Measurements from ENCODE around the gene DENND5A. TPM values are rescaled to one million over a fixed set of nuclear protein-coding genes. Genes with fewer than 3 reads are reported as not detected.
A peak's percentile ranks its signal among the peaks of the same experiment; 100 is the strongest.

The DENND5A gene
- total RNA-seq, 4 donors from 2014 or later: 18.9 to 117 (median 22.7) TPM

DNA sequence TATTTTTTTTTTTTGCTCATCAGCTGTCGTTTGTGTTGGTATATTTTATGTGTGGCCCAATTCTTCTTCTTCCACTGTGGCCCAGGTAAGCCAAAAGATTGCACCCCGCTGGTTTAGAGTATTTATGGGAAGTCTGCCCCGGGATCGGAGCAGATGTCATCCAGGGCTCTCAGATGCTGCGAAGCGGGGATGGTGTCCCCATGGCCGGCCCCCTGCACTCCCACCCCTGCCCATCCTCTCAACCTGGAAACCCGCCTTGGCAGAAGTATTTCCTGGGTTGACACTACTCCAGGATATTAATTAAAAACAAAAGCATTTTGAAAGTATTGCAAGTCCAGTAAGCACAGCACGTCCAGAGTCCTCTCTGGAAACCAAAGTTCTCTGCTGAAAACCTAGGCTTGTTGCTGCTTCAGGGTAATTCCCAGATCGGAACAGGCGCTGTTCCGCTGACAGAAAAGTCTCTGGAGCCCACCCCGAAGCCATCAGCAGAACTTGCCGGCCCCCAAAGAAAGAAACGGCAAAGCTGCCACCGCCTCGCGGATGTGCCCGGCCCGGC is 174.6 kb downstream of the DENND5A start:
- DNase-seq: no peak
- H3K4me3 ChIP-seq: peak overlapping the region; percentile 14 to 64 (median 55)

GRCh38 chr11:9089636-9090035 is 175.5 kb downstream of the DENND5A start:
- Histone ChIP-seq H3K27ac (peak overlapping the region; percentile 65 to 70 (median 68)), H3K4me1 (peaks cover 0 to 24% (median 13%) of the 10 kb centered on the region in 4 donors), H3K27me3 (peaks cover 9% of the 10 kb centered on the region), H3K4me3 (no peak overlapping the region), H3K9me3 (no peaks in the 10 kb centered on the region), H3K36me3 (no peaks in the 10 kb centered on the region)
- peak; percentile 9 for TF ChIP-seq POLR2A (IDR thresholded peaks at IDR 0.05)
- TF ChIP-seq, protein P1, sequence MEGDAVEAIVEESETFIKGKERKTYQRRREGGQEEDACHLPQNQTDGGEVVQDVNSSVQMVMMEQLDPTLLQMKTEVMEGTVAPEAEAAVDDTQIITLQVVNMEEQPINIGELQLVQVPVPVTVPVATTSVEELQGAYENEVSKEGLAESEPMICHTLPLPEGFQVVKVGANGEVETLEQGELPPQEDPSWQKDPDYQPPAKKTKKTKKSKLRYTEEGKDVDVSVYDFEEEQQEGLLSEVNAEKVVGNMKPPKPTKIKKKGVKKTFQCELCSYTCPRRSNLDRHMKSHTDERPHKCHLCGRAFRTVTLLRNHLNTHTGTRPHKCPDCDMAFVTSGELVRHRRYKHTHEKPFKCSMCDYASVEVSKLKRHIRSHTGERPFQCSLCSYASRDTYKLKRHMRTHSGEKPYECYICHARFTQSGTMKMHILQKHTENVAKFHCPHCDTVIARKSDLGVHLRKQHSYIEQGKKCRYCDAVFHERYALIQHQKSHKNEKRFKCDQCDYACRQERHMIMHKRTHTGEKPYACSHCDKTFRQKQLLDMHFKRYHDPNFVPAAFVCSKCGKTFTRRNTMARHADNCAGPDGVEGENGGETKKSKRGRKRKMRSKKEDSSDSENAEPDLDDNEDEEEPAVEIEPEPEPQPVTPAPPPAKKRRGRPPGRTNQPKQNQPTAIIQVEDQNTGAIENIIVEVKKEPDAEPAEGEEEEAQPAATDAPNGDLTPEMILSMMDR (IDR thresholded peaks at IDR 0.05): no peak
- WGBS, 2 donors (ENCODE audit: low coverage in 1 of 2): 71% methylated on average over 6 of the region's 6 CpGs; no CpG with 5 or more reads in 1 of the 2 donors
- in situ Hi-C loops (cut with MboI; ENCODE audit: low pct_ligation_motif_present in 1 of 4, low pct_unique_long_range_greater_than_20kb in 1 of 4, low sequenced_read_pairs in 3 of 4): no loop called here
- DNase-seq: peak; percentile 48
- intact Hi-C loops (cut with DNase I; ENCODE audit: low total_unique reads): loop anchor here (5.0 kb wide), 1 partner anchor 72 kb away; no protein-coding TSS in a partner anchor

More for the DNA sequence above, 174.6 kb downstream of the DENND5A start:
- Histone ChIP-seq H3K27ac (peak overlapping the region; percentile 45 to 59 (median 52)), H3K36me3 (no peaks in the 10 kb centered on the region), H3K9me3 (no peaks in the 10 kb centered on the region), H3K4me1 (peaks cover 0 to 24% (median 13%) of the 10 kb centered on the region in 4 donors), H3K27me3 (peaks cover 9% of the 10 kb centered on the region)
- in situ Hi-C loops (cut with MboI; ENCODE audit: low pct_ligation_motif_present in 1 of 4, low pct_unique_long_range_greater_than_20kb in 1 of 4, low sequenced_read_pairs in 3 of 4) (no loop called here), intact Hi-C loops (cut with DNase I; ENCODE audit: low total_unique reads) (loop anchor here (5.0 kb wide), 1 partner anchor 73 kb away; no protein-coding TSS in a partner anchor)
- TF ChIP-seq POLR2AphosphoS5 (IDR thresholded peaks at IDR 0.05): no peak
- TF ChIP-seq, protein P1 (IDR thresholded peaks at IDR 0.05): no peak
- TF ChIP-seq EP300 (IDR thresholded peaks at IDR 0.05; ENCODE audit: low read depth): no peak
- TF ChIP-seq POLR2A (IDR thresholded peaks at IDR 0.05): no peak
- 56 to 63% methylated on average over 2 to 20 of the region's 20 CpGs for WGBS, 2 donors (ENCODE audit: low coverage in 1 of 2)

GRCh38 chr11:9089061-9089460 is 176.1 kb downstream of the DENND5A start:
- intact Hi-C loops (cut with DNase I; ENCODE audit: low total_unique reads): no loop called here
- H3K9me3 ChIP-seq: no peaks in the 10 kb centered on the region
- in situ Hi-C loops (cut with MboI; ENCODE audit: low pct_ligation_motif_present in 1 of 4, low pct_unique_long_range_greater_than_20kb in 1 of 4, low sequenced_read_pairs in 3 of 4): no loop called here
- no peak for TF ChIP-seq POLR2A (IDR thresholded peaks at IDR 0.05)
- TF ChIP-seq POLR2AphosphoS5 (IDR thresholded peaks at IDR 0.05): peak in 2 of 3 donors; percentile 24 to 32
- peak overlapping the region; percentile 65 to 70 (median 68) for H3K27ac ChIP-seq
- H3K4me3 ChIP-seq: no peak overlapping the region
- peaks cover 0 to 24% (median 13%) of the 10 kb centered on the region in 4 donors for H3K4me1 ChIP-seq
- WGBS, 2 donors (ENCODE audit: low coverage in 1 of 2): 56 to 75% methylated on average over 1 to 3 of the region's 3 CpGs
- peaks cover 9% of the 10 kb centered on the region for H3K27me3 ChIP-seq
- no peaks in the 10 kb centered on the region for H3K36me3 ChIP-seq
- peak; percentile 79 for DNase-seq

Small RNA genes lying within 50 kb of the gene (small RNA-seq; reads per million reads assigned to genes)
- gene MIR5691: 0 to 0.53 (median 0.21) reads per million in 4 donors
- gene RF00017: 0 reads per million in 4 donors

Other genes starting within 250 kb of the DENND5A start
- 10 to 100 TPM in 2 of 4 donors, 1 to 10 TPM in 2; 4.6 to 20.0 (median 10.9) TPM for gene SCUBE2, start 173.8 kb downstream of the DENND5A start, total RNA-seq
- gene TMEM41B, start 49.2 kb upstream of the DENND5A start, total RNA-seq: 10 to 100 TPM; 13.7 to 53.9 (median 51.8) TPM
- gene IPO7, start 119.3 kb upstream of the DENND5A start, total RNA-seq: 10 to 100 TPM; 20.9 to 64.5 (median 44.6) TPM
- gene ZNF143, start 195.7 kb upstream of the DENND5A start, total RNA-seq: 10 to 100 TPM in 2 of 4 donors, 1 to 10 TPM in 2; 6.6 to 21.8 (median 14.3) TPM